ENCODE data around the gene WNK4.

The WNK4 gene

DNA sequence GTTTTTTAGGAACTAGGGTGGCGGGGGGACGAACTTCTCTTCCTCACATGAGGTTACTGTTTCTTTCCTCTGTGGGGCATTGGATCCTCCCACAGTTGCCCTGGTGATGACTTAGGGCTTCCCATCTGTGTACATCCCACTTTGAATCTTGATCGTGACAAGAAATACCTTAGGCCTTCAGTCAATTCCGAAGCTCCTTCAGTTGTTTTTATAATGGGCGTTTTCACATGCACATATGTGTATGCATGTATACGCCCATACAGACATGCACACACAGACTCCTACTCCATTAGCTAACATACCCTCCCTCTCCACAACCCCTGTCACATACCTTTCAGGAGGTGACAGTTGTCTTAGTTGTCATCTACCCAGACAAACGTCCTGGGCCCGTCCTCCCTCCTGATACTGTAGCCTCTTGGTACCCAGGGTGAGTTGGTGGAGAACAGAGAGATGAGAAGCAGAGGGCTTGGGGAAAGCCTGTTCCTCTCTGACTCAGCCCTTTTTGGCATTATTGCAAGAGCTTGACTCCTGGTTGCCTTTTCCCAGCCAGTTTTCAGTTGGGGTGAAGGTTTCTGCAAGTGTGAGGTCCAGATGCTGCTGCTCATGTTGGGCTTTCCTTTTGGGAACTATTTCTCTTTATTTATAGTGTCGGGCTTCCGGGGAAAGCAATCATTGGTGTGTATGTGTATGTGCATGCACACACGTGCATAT, 61.7 kb downstream of the WNK4 start:
- no peak for DNase-seq

DNA sequence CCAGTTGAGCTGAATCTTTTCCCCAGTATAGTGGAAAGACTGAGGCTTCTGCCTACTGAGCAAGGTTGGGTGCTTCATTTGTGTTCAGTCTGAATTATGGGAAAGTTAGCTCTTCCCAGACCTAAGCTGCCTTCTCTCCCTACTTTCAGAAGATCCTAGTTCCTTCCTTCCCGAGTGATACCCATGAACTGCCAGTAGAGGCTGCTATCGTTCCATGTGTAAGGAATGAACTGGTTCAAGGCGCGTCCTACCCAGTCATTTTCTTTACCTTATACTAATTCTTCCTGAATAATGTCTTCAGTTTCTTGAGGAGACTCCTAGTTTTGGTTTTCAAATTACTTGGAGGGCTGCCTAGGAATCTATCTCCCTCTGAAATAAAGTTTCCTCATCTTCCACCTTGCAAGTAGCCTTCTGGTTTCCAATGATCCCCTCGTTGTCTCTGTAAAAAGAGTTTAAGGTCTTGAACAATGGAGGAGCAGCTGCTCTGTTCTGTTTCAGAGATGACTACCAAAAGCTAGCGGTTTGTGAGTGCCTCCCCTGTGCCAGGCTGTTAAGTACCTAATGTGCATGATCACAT, 63.0 kb downstream of the WNK4 start:
- no peak for DNase-seq

DNA sequence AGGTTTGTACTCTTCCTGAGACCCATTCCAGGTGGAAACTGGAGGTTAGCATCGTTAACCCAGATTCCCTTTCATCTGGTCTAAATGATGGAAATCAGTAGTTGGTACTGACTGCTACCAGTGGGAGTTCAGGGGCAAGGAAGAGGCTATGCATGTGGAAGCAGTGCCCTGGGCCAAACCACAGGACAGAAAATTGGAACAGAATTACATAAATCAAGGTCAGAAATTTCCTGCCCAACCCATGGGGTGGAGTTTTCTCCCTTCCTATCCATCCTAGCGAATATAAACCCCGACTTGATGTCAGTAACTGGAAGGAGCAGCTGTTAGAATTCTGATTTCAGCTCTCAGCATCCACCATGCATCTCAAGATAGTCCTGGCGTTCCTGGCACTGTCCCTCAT, 63.9 kb downstream of the WNK4 start, which contains the start of gene AOC2:
Gene AOC2 (plus strand): TSS at position 310 of the 400 bp plus-strand sequence. CDS start 47 bp downstream, at position 357.
- DNase-seq = no peak

DNA sequence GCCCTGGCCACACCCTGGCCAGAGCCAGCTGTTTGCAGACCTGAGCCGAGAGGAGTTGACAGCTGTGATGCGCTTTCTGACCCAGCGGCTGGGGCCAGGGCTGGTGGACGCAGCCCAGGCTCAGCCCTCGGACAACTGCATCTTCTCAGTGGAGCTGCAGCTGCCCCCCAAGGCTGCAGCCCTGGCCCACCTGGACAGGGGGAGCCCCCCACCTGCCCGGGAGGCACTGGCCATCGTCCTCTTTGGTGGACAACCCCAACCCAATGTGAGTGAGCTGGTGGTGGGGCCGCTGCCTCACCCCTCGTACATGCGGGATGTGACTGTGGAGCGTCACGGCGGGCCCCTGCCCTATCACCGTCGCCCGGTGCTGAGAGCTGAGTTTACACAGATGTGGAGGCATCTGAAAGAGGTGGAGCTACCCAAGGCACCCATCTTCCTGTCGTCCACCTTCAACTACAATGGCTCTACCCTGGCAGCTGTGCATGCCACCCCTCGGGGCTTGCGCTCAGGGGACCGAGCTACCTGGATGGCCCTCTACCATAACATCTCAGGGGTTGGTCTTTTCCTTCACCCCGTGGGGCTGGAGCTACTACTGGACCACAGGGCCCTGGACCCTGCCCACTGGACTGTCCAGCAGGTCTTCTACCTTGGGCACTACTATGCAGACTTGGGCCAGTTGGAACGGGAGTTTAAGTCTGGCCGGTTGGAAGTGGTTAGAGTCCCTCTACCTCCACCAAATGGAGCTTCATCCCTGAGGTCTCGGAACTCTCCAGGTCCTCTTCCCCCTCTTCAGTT, 64.5 kb downstream of the WNK4 start:
- DNase-seq = no peak

DNA sequence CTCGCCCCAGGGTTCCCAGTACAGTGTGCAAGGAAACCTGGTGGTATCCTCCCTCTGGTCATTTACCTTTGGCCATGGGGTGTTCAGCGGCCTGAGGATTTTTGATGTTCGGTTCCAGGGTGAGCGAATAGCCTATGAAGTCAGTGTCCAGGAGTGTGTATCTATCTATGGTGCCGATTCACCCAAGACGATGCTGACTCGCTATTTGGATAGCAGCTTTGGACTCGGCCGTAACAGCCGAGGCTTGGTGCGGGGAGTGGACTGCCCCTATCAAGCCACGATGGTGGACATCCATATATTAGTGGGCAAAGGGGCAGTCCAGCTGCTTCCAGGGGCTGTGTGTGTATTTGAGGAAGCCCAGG, 65.1 kb downstream of the WNK4 start:
- DNase-seq = no peak

DNA sequence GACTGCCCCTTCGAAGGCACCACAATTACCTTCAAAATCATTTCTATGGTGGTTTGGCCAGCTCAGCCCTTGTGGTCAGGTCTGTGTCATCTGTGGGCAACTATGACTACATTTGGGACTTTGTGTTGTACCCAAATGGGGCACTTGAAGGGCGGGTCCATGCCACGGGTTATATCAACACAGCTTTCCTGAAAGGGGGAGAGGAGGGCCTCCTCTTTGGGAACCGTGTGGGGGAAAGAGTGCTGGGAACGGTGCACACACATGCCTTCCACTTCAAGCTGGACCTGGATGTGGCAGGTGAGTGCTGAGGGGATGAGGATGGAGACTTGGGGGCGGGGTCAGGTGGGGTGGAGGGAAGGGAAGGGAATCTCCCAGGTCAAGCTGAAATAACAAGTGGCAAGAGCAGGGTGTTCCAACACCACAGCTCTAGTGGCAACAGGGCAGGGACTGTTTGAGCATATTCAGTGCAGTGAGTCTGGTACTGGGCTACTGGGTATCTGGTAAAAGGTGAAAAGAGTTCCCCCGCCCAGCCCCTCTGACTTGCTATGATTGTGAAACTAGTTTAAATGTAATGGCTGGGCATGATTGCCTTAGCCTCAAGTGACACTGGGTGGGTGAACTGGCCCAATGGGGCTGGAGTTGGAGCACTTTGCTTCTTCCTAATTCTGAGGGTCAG, 65.6 kb downstream of the WNK4 start:
- no peak for DNase-seq
